K562 (cell line): ENCODE measurements around the gene IKBKE. TPM values are rescaled to one million over a fixed set of nuclear protein-coding genes. Genes with fewer than 3 reads are reported as not detected.
A peak's percentile ranks its signal among the peaks of the same experiment; 100 is the strongest.

Experiments
- ATAC-seq: fragments of 200-7000 bp; cut with Tn5 transposase; 3 replicates; pipeline ENCODE4 v1.9.1; 2020; ENCODE audit warnings: moderate library complexity
- BruUV-seq: library from RNA; stranded (reverse); fragments of 400-500 nt; replicated peaks from 2 replicates; lab custom pipeline; 2021; lab: Mats Ljungman, UMichigan
- CTCF ChIA-PET: fragments of 300-600 bp; formaldehyde crosslinking; extraction: SDS; loops from one replicate; lab custom pipeline; 2021; ENCODE audit warnings: low intra/inter-chr PET ratio; lab: Yijun Ruan, JAX
- POLR2A ChIA-PET: fragments of 300-600, 350-650 bp; sonication (Branson Sonifier 250); formaldehyde crosslinking; extraction: SDS; loops from one replicate; lab custom pipeline; 2021; ENCODE audit warnings: antibody characterized with exemption, inconsistent platforms; lab: Yijun Ruan, JAX
- DNase-seq, 4 experiments: peaks; one replicate each; pipeline versions ENCODE4 v3.0.0 to v3.0.0-alpha.2; 2011 to 2018; ENCODE audit warnings: low spot score in 3 of 4, mixed read lengths in 3 of 4; ENCODE audit errors: extremely low read depth in 1 of 4
- FAIRE-seq: peaks from 2 replicates; lab custom pipeline; 2011; peaks lifted over from hg19 to GRCh38; lab: Jason Lieb, UNC
- H2AFZ ChIP-seq: 2 replicates; pipeline ENCODE4 v1.6.0; 2011; ENCODE audit warnings: low read depth, low read length, control low read depth, inconsistent platforms
- H3K27ac ChIP-seq: fragments of 200-600 bp; 3 replicates; pipeline ENCODE4 v1.8.0; 2011; ENCODE audit warnings: low read depth, mild to moderate bottlenecking, control low read depth, inconsistent platforms, low read length, moderate library complexity, mixed read lengths; ENCODE audit errors: extremely low read depth
- H3K27me3 ChIP-seq, 2 experiments: fragments of 300-600 bp in 1 of 2; 2 replicates in 1 of 2; 3 replicates in 1 of 2; pipeline versions ENCODE4 v1.6.0 to v1.8.0; 2011; ENCODE audit warnings: inconsistent platforms in 2 of 2, low read length in 2 of 2, mild to moderate bottlenecking in 1 of 2, mixed read lengths in 1 of 2, moderate library complexity in 1 of 2; ENCODE audit not compliant: control insufficient read depth in 2 of 2, insufficient read depth in 2 of 2
- H3K36me3 ChIP-seq: fragments of 300-600 bp; 3 replicates; pipeline ENCODE4 v1.8.0; 2011; ENCODE audit warnings: mild to moderate bottlenecking, low read length, inconsistent platforms; ENCODE audit not compliant: control insufficient read depth, insufficient read depth
- H3K4me1 ChIP-seq, 2 experiments: fragments of 200-600 bp in 1 of 2; replicated peaks in 1 of 2; 2 replicates in 1 of 2; 3 replicates in 1 of 2; pipeline versions ENCODE4 v1.5.1 to v1.8.0; 2011; ENCODE audit warnings: inconsistent platforms in 2 of 2, low read length in 2 of 2, mild to moderate bottlenecking in 1 of 2, mixed read lengths in 1 of 2, moderate library complexity in 1 of 2; ENCODE audit not compliant: control insufficient read depth in 2 of 2, insufficient read depth in 2 of 2
- H3K4me2 ChIP-seq: 2 replicates; pipeline ENCODE4 v1.6.1; 2011; ENCODE audit warnings: low read length, control low read depth, inconsistent platforms, mixed read lengths; ENCODE audit not compliant: insufficient read depth
- H3K4me3 ChIP-seq: fragments of 200-600 bp; sonication (generic), shearing (Covaris generic); 2 replicates; pipeline ENCODE4 v1.5.1; 2016; ENCODE audit warnings: control low read depth, inconsistent platforms
- H3K79me2 ChIP-seq: fragments of 200-600 bp; 3 replicates; pipeline ENCODE4 v1.8.0; 2011; ENCODE audit warnings: low read length, inconsistent platforms; ENCODE audit not compliant: control insufficient read depth, insufficient read depth
- H3K9ac ChIP-seq, 2 experiments: 2 replicates each; pipeline versions ENCODE4 v1.6.0 to v1.6.1; 2011; ENCODE audit warnings: low read depth in 2 of 2, low read length in 2 of 2, control low read depth in 1 of 2, inconsistent platforms in 1 of 2, mild to moderate bottlenecking in 1 of 2, mixed read lengths in 1 of 2; ENCODE audit not compliant: insufficient read depth in 1 of 2
- H3K9me1 ChIP-seq: one replicate; pipeline ENCODE4 v1.6.0; 2011; ENCODE audit warnings: inconsistent platforms, mild to moderate bottlenecking, low read length, moderate library complexity; ENCODE audit not compliant: control insufficient read depth, insufficient read depth
- H3K9me3 ChIP-seq: replicated peaks from 2 replicates; pipeline ENCODE4 v1.5.1; 2011; ENCODE audit warnings: low read depth, low read length, inconsistent platforms; ENCODE audit not compliant: control insufficient read depth, insufficient read depth
- H4K20me1 ChIP-seq: replicated peaks from 2 replicates; pipeline ENCODE4 v1.6.1; 2011; ENCODE audit warnings: low read length, inconsistent platforms, mixed read lengths; ENCODE audit not compliant: control insufficient read depth, insufficient read depth
- GABPA ChIP-seq: fragments of 200-800 bp; sonication (Bioruptor generic); conservative IDR thresholded peaks from 2 replicates; pipeline ENCODE4 v1.6.1; 2016; ENCODE audit warnings: low read depth, missing genetic modification characterization, missing compliant biosample characterization
- GABPB1 ChIP-seq: sonication (generic); formaldehyde crosslinking; IDR thresholded peaks from 2 replicates; pipeline ENCODE4 v1.8.0; 2022; ENCODE audit warnings: mild to moderate bottlenecking, missing genetic modification reagents
- NR2C2 ChIP-seq, 2 experiments: fragments of 200-800 bp in 1 of 2; sonication (Bioruptor generic) in 1 of 2; sonication (generic) in 1 of 2; formaldehyde crosslinking in 1 of 2; IDR thresholded peaks; 2 replicates each; pipeline versions ENCODE4 v1.6.1 to v1.8.0; 2016 to 2022; ENCODE audit warnings: mild to moderate bottlenecking in 1 of 2, missing compliant biosample characterization in 1 of 2, missing genetic modification characterization in 1 of 2, missing genetic modification reagents in 1 of 2
- POLR2B ChIP-seq: fragments of 450-650 bp; IDR thresholded peaks from 2 replicates; pipeline ENCODE4 v1.6.1; 2018; ENCODE audit warnings: low read depth; ENCODE audit not compliant: partially characterized antibody
- RBFOX2 ChIP-seq: fragments of 200-400 bp; formaldehyde crosslinking; IDR thresholded peaks from 2 replicates; pipeline ENCODE4 v1.6.1; 2017; ENCODE audit warnings: low read depth, mild to moderate bottlenecking, low read length, moderate library complexity
- TAF1 ChIP-seq: IDR thresholded peaks from 2 replicates; pipeline ENCODE4 v1.6.1; 2011; ENCODE audit warnings: mild to moderate bottlenecking, low read length, moderate library complexity; ENCODE audit not compliant: insufficient read depth, control insufficient read depth, severe bottlenecking; ENCODE audit errors: extremely low read depth
- ZNF165 ChIP-seq: fragments of 250-450 bp; sonication (Bioruptor Pico); IDR thresholded peaks from 2 replicates; pipeline ENCODE4 v1.4.0; 2020; ENCODE audit warnings: borderline replicate concordance
- ZNF232 ChIP-seq: sonication (generic); formaldehyde crosslinking; IDR thresholded peaks from 2 replicates; pipeline ENCODE4 v1.8.0; 2022; ENCODE audit warnings: mild to moderate bottlenecking, missing genetic modification reagents
- ZNF347 ChIP-seq: fragments of 450-650 bp; formaldehyde crosslinking; IDR thresholded peaks from 2 replicates; pipeline ENCODE4 v1.4.0; 2020; ENCODE audit warnings: low read depth, mild to moderate bottlenecking, moderate library complexity
- ZNF589 ChIP-seq: fragments of 200-800 bp; sonication (Bioruptor generic); IDR thresholded peaks from 2 replicates; pipeline ENCODE4 v1.6.1; 2016; ENCODE audit warnings: low read depth, missing genetic modification characterization, missing compliant biosample characterization
- WGBS: fragments of 100-300 bp; shearing (Covaris generic); methylation state at CpG from one replicate; pipeline ENCODE4 v1.1.6; 2016; ENCODE audit warnings: low coverage, mixed read lengths; ENCODE audit not compliant: insufficient coverage; ENCODE audit errors: missing lambda C conversion rate; 5-methylcytosine and 5-hydroxymethylcytosine counted together
- in situ Hi-C: fragments of 300-500 bp; cut with MboI; formaldehyde crosslinking; loops from 4 replicates; pipeline ENCODE4 v1.15.0; 2018; ENCODE audit warnings: inconsistent platforms, mixed read lengths
- intact Hi-C: fragments of 100-400 bp; cut with micrococcal nuclease; formaldehyde crosslinking; loops from 2 replicates; pipeline ENCODE4 v1.14.2; 2022
- polyA plus RNA-seq, 8 experiments: library from polyadenylated mRNA; depleted of rRNA in 4 of 8; stranded (reverse) in 5 of 8; unstranded in 3 of 8; fragments of >200 nt; fragmentation: Nextera tagmentation in 2 of 8; fragmentation: Illumina TruSeq in 1 of 8; extraction: Ambion mirVana in 2 of 8; extraction: Trizol in 1 of 8; gene quantifications; 2 replicates each; pipeline versions ENCODE4 v1.2.1 to v1.2.3, GENCODE V29; 2011 to 2014; ENCODE audit warnings: inconsistent platforms in 1 of 8, missing spikeins in 1 of 8
- total RNA-seq, 7 experiments: library from RNA; depleted of rRNA in 6 of 7; stranded (reverse); fragments of >200 nt in 6 of 7; fragmentation: Illumina TruSeq in 2 of 7; extraction: Trizol in 2 of 7; gene quantifications; 2 replicates each; pipeline versions ENCODE4 v1.2.1 to v1.2.3, GENCODE V29; 2011 to 2021; ENCODE audit warnings: low replicate concordance in 1 of 7
- TF ChIP-seq, protein P1 (sequence below), 2 experiments: fragments of 250-450 bp in 1 of 2; fragments of 450-650 bp in 1 of 2; sonication (Bioruptor Pico) in 1 of 2; IDR thresholded peaks; 2 replicates each; pipeline versions ENCODE4 v1.6.1 to v1.8.0; 2016 to 2021; ENCODE audit warnings: mild to moderate bottlenecking in 2 of 2, moderate library complexity in 2 of 2, missing compliant biosample characterization in 1 of 2, missing genetic modification characterization in 1 of 2
- TF ChIP-seq, protein P2 (sequence below), 2 experiments: fragments of 450-650 bp in 1 of 2; IDR thresholded peaks; 2 replicates each; pipeline ENCODE4 v1.6.1; 2011 to 2017; ENCODE audit warnings: low read depth in 2 of 2, antibody characterized with exemption in 1 of 2, borderline replicate concordance in 1 of 2, low read length in 1 of 2, mild to moderate bottlenecking in 1 of 2, mixed read lengths in 1 of 2; ENCODE audit not compliant: control insufficient read depth in 1 of 2
- TF ChIP-seq, protein P3 (sequence below): sonication (generic); formaldehyde crosslinking; IDR thresholded peaks from 2 replicates; pipeline ENCODE4 v1.5.0; 2020; ENCODE audit warnings: missing genetic modification reagents

IKBKE gene
- total and polyA plus RNA-seq, 9 of the 15 experiments (the other 6 are each of a cell fraction or from before 2014, with no cell fraction given), result 2.3 to 9.0 (median 4.8) TPM

DNA sequence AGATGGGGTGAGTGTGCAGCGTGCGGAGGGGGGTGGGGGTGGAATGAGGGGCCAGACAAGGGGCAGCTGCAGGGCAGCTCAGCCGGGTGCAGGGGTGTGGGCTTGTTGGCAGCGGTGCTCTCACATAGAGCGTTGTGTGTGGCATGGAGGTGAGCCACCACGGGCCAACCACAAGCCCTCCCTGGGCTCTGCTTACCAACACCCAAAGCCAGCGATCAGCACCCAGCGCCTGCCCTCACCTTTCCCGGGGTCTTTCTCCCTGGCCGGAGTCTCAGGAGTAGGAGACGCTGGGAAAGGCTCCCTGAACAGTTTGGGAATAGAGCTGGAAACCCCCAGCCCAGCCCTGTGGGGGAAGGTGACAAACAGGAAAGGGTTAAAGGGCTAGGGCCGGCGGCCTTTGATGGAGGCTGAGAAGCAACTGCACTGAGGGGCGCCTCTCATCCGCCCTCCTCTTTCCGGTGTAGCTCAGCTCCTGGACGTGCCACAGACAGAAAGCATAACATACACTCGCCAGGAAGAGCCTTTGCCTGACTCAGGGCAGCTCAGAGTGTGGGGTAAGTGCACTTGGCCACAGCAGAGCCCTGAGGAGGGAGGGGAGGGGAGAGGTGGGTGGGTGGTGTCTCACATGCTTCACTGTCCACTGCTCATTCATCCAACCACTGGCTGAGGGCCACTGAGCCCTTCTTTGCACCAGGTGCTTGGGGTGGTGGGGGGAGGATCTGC, 577 bp downstream of the IKBKE start:
- peak overlapping the region; percentile 77 for H3K4me2 ChIP-seq
- ChIA-PET POLR2A (interaction anchor here (0.6 to 1.5 kb wide), 6 partner anchors 9 to 70 kb away, joined by 3 to 7 read pairs (median 4); no protein-coding TSS in a partner anchor), CTCF (no interaction called here)
- H3K9me1 ChIP-seq, result no peaks in the 10 kb centered on the region
- H3K27ac ChIP-seq, result no peak overlapping the region
- no peaks in the 10 kb centered on the region for H3K79me2 ChIP-seq
- no peaks in the 10 kb centered on the region for H3K9me3 ChIP-seq
- 11% methylated on average over 18 of the region's 18 CpGs for WGBS
- BruUV-seq, result no TSS peak
- peak overlapping the region in 1 of 2 experiments; percentile 89; a peak in 2 of 4 replicates for H3K9ac ChIP-seq
- in situ Hi-C loops, result no loop called here
- ATAC-seq (peak; percentile 17), DNase-seq (peak in 2 of 4 experiments; percentile 41 to 46), FAIRE-seq (no peak)
- no peaks in the 10 kb centered on the region for H4K20me1 ChIP-seq
- peak overlapping the region; percentile 34 for H3K4me3 ChIP-seq
- peak overlapping the region; percentile 86 for H2AFZ ChIP-seq
- H3K4me1 ChIP-seq, result peaks cover 22 to 41% of the 10 kb centered on the region in 2 experiments
- intact Hi-C loops, result loop anchor here (10.0 kb wide), 1 partner anchor 604 kb away; no protein-coding TSS in a partner anchor
- no peaks in the 10 kb centered on the region for H3K36me3 ChIP-seq
- H3K27me3 ChIP-seq, result peaks cover 0 to 17% of the 10 kb centered on the region in 2 experiments; a peak in 3 of 5 replicates
- TF ChIP-seq NR2C2 (CRISPR knock-in tag; IDR thresholded peaks at IDR 0.05), result peak; percentile 56; the same call in 1 of the 2 replicates
- no peak for TF ChIP-seq NR2C2 (tag; IDR thresholded peaks at IDR 0.05)
- peak; percentile 6 for TF ChIP-seq TAF1
- TF ChIP-seq GABPB1 (CRISPR knock-in tag), result peak; percentile 38
- 0 out of 2 replicates have a peak, but pooled peaks have one; percentile 21 for TF ChIP-seq ZNF589
- TF ChIP-seq ZNF232 (CRISPR knock-in tag), result no peak
- TF ChIP-seq, protein P1, sequence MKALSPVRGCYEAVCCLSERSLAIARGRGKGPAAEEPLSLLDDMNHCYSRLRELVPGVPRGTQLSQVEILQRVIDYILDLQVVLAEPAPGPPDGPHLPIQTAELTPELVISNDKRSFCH (CRISPR knock-in tag; IDR thresholded peaks at IDR 0.05), result no peak
- TF ChIP-seq, protein P1 (tag; IDR thresholded peaks at IDR 0.05), result peak; percentile 2; the same call in 1 of the 2 replicates
- 0 out of 2 replicates have a peak, but pooled peaks have one; percentile 13 for TF ChIP-seq GABPA
- TF ChIP-seq, protein P2, sequence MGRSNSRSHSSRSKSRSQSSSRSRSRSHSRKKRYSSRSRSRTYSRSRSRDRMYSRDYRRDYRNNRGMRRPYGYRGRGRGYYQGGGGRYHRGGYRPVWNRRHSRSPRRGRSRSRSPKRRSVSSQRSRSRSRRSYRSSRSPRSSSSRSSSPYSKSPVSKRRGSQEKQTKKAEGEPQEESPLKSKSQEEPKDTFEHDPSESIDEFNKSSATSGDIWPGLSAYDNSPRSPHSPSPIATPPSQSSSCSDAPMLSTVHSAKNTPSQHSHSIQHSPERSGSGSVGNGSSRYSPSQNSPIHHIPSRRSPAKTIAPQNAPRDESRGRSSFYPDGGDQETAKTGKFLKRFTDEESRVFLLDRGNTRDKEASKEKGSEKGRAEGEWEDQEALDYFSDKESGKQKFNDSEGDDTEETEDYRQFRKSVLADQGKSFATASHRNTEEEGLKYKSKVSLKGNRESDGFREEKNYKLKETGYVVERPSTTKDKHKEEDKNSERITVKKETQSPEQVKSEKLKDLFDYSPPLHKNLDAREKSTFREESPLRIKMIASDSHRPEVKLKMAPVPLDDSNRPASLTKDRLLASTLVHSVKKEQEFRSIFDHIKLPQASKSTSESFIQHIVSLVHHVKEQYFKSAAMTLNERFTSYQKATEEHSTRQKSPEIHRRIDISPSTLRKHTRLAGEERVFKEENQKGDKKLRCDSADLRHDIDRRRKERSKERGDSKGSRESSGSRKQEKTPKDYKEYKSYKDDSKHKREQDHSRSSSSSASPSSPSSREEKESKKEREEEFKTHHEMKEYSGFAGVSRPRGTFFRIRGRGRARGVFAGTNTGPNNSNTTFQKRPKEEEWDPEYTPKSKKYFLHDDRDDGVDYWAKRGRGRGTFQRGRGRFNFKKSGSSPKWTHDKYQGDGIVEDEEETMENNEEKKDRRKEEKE (IDR thresholded peaks at IDR 0.05; ENCODE audit: borderline replicate concordance in 1 of 2, control insufficient read depth in 1 of 2, low read depth in 2 of 2, low read length in 1 of 2), result no peak
- TF ChIP-seq RBFOX2, result peak; percentile 37; the same call in 1 of the 2 replicates
- 0 out of 2 replicates have a peak, but pooled peaks have one; percentile 10 for TF ChIP-seq ZNF165 (CRISPR knock-in tag)
- no peak for TF ChIP-seq ZNF347
- TF ChIP-seq, protein P3, sequence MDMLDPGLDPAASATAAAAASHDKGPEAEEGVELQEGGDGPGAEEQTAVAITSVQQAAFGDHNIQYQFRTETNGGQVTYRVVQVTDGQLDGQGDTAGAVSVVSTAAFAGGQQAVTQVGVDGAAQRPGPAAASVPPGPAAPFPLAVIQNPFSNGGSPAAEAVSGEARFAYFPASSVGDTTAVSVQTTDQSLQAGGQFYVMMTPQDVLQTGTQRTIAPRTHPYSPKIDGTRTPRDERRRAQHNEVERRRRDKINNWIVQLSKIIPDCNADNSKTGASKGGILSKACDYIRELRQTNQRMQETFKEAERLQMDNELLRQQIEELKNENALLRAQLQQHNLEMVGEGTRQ (CRISPR knock-in tag), result no peak
- TF ChIP-seq POLR2B, result peak; percentile 5
